HepG2 (cell line): Measurements from ENCODE around the gene GEMIN4. TPM values are rescaled to one million over a fixed set of nuclear protein-coding genes. Genes with fewer than 3 reads are reported as not detected.

Source experiments
- ATAC-seq: fragments of 200-7000 bp; cut with Tn5 transposase; 3 replicates; pipeline ENCODE4 v1.9.1; 2020; ENCODE audit warnings: mild to moderate bottlenecking, moderate library complexity
- BruUV-seq: library from RNA; stranded (reverse); fragments of 400-500 nt; replicated peaks from 2 replicates; lab custom pipeline; 2021; lab: Mats Ljungman, UMichigan
- CTCF ChIA-PET: fragments of 300-600 bp; formaldehyde crosslinking; extraction: SDS; loops from one replicate; lab custom pipeline; 2021; ENCODE audit warnings: low total read pairs, inconsistent platforms, low intra/inter-chr PET ratio; lab: Yijun Ruan, JAX
- POLR2A ChIA-PET: fragments of 350-600 bp; sonication (Branson Sonifier 250); formaldehyde crosslinking; loops from one replicate; lab custom pipeline; 2020; ENCODE audit warnings: antibody characterized with exemption, inconsistent platforms; lab: Yijun Ruan, JAX
- DNase-seq: peaks from one replicate; pipeline ENCODE4 v3.0.0-alpha.2; 2015; ENCODE audit warnings: low spot score
- FAIRE-seq: peaks from 3 replicates; lab custom pipeline; 2011; peaks lifted over from hg19 to GRCh38; lab: Jason Lieb, UNC
- H2AFZ ChIP-seq: one replicate; pipeline ENCODE4 v1.6.1; 2011; ENCODE audit warnings: low read length, inconsistent platforms
- H3K27ac ChIP-seq: fragments of 300-600 bp; 3 replicates; pipeline ENCODE4 v1.8.0; 2011; ENCODE audit warnings: mixed run types, mild to moderate bottlenecking, mixed read lengths, low read length, inconsistent platforms; ENCODE audit not compliant: insufficient read depth; ENCODE audit errors: extremely low read length
- H3K27me3 ChIP-seq, 2 experiments: fragments of 200-600 bp in 1 of 2; 2 replicates in 1 of 2; 3 replicates in 1 of 2; pipeline versions ENCODE4 v1.6.0 to v1.8.0; 2011; ENCODE audit warnings: low read length in 2 of 2, mild to moderate bottlenecking in 2 of 2, moderate library complexity in 2 of 2, inconsistent platforms in 1 of 2; ENCODE audit not compliant: insufficient read depth in 2 of 2, control insufficient read depth in 1 of 2
- H3K36me3 ChIP-seq, 2 experiments: fragments of 200-600 bp in 1 of 2; replicated peaks in 1 of 2; 2 replicates in 1 of 2; 3 replicates in 1 of 2; pipeline versions ENCODE4 v1.5.1 to v1.8.0; 2011; ENCODE audit warnings: low read length in 2 of 2, inconsistent platforms in 1 of 2; ENCODE audit not compliant: insufficient read depth in 2 of 2, control insufficient read depth in 1 of 2
- H3K4me1 ChIP-seq: 2 replicates; pipeline ENCODE4 v1.5.1; 2012; ENCODE audit warnings: low read length, inconsistent platforms; ENCODE audit not compliant: insufficient read depth
- H3K4me2 ChIP-seq: 2 replicates; pipeline ENCODE4 v1.6.0; 2011; ENCODE audit warnings: low read depth, low read length, inconsistent platforms
- H3K4me3 ChIP-seq, 3 experiments: fragments of 200-600 bp in 1 of 3; sonication (generic), shearing (Covaris generic) in 1 of 3; replicated peaks in 1 of 3; 2 replicates each; pipeline ENCODE4 v1.5.1; 2011 to 2016; ENCODE audit warnings: low read length in 3 of 3, inconsistent platforms in 2 of 3, low read depth in 2 of 3, mild to moderate bottlenecking in 2 of 3, control low read depth in 1 of 3, mixed read lengths in 1 of 3; ENCODE audit not compliant: insufficient read depth in 1 of 3
- H3K79me2 ChIP-seq: one replicate; pipeline ENCODE4 v1.6.1; 2011; ENCODE audit warnings: low read length, inconsistent platforms; ENCODE audit not compliant: insufficient read depth
- H3K9ac ChIP-seq: 2 replicates; pipeline ENCODE4 v1.6.0; 2011; ENCODE audit warnings: mild to moderate bottlenecking, low read depth, low read length, inconsistent platforms; ENCODE audit not compliant: insufficient read depth
- H3K9me3 ChIP-seq: 2 replicates; pipeline ENCODE4 v1.5.1; 2012; ENCODE audit warnings: mild to moderate bottlenecking, low read length
- H4K20me1 ChIP-seq: 2 replicates; pipeline ENCODE4 v1.6.0; 2011; ENCODE audit warnings: inconsistent platforms, mild to moderate bottlenecking, low read length, moderate library complexity; ENCODE audit not compliant: insufficient read depth
- HNF4A ChIP-seq: sonication (generic); formaldehyde crosslinking; IDR thresholded peaks from 2 replicates; pipeline ENCODE4 v1.4.0; 2020; ENCODE audit warnings: missing genetic modification reagents
- MAFK ChIP-seq, 2 experiments: IDR thresholded peaks in 1 of 2; conservative IDR thresholded peaks in 1 of 2; 2 replicates each; pipeline ENCODE4 v1.6.1; 2011; ENCODE audit warnings: improper control_type of control experiment in 2 of 2, low read length in 2 of 2
- NR1H2 ChIP-seq: sonication (generic); formaldehyde crosslinking; IDR thresholded peaks from 2 replicates; pipeline ENCODE4 v1.8.1; 2022; ENCODE audit warnings: low read depth, missing genetic modification reagents, borderline replicate concordance
- PAWR ChIP-seq: sonication (generic); formaldehyde crosslinking; IDR thresholded peaks from 2 replicates; pipeline ENCODE4 v1.4.0; 2020; ENCODE audit warnings: missing genetic modification reagents, mild to moderate bottlenecking, borderline replicate concordance
- RELA ChIP-seq: sonication (generic); formaldehyde crosslinking; IDR thresholded peaks from 2 replicates; pipeline ENCODE4 v1.4.0; 2020; ENCODE audit warnings: missing genetic modification reagents
- SAFB2 ChIP-seq: sonication (generic); formaldehyde crosslinking; IDR thresholded peaks from 2 replicates; pipeline ENCODE4 v1.5.1; 2020; ENCODE audit warnings: missing genetic modification reagents, low read depth, mild to moderate bottlenecking, borderline replicate concordance
- SP2 ChIP-seq: sonication (generic); formaldehyde crosslinking; IDR thresholded peaks from 2 replicates; pipeline ENCODE4 v1.5.1; 2020; ENCODE audit warnings: mild to moderate bottlenecking, missing genetic modification reagents
- TCF7L2 ChIP-seq: IDR thresholded peaks from 2 replicates; pipeline ENCODE4 v1.6.1; 2011; ENCODE audit warnings: mild to moderate bottlenecking, low read depth, low read length, moderate library complexity
- ZBTB42 ChIP-seq: sonication (generic); formaldehyde crosslinking; IDR thresholded peaks from 2 replicates; pipeline ENCODE4 v1.5.0; 2020; ENCODE audit warnings: mild to moderate bottlenecking, missing genetic modification reagents
- ZFP36 ChIP-seq: fragments of 150-350 bp; IDR thresholded peaks from 2 replicates; pipeline ENCODE4 v1.6.1; 2018; ENCODE audit warnings: borderline replicate concordance, low read length, low read depth; ENCODE audit not compliant: partially characterized antibody
- ZNF776 ChIP-seq: sonication (generic); formaldehyde crosslinking; IDR thresholded peaks from 2 replicates; pipeline ENCODE4 v1.4.0; 2020; ENCODE audit warnings: mild to moderate bottlenecking, missing genetic modification reagents
- ZNF782 ChIP-seq: sonication (generic); formaldehyde crosslinking; IDR thresholded peaks from 2 replicates; pipeline ENCODE4 v1.4.0; 2020; ENCODE audit warnings: missing genetic modification reagents, mild to moderate bottlenecking, borderline replicate concordance
- ZSCAN20 ChIP-seq: sonication (generic); formaldehyde crosslinking; IDR thresholded peaks from 2 replicates; pipeline ENCODE4 v1.4.0; 2020; ENCODE audit warnings: missing genetic modification reagents, mild to moderate bottlenecking, borderline replicate concordance
- WGBS: methylation state at CpG from one replicate; pipeline ENCODE4 v1.1.6; 2017; ENCODE audit warnings: low lambda C conversion rate; 5-methylcytosine and 5-hydroxymethylcytosine counted together
- in situ Hi-C: cut with HindIII; loops from 2 replicates; pipeline ENCODE4 v1.10.0; 2017; ENCODE audit warnings: low pct_unique_long_range_greater_than_20kb; ENCODE audit not compliant: extremely low pct_ligation_motif_present
- intact Hi-C: fragments of 100-400 bp; cut with micrococcal nuclease; formaldehyde crosslinking; loops from one replicate; pipeline ENCODE4 v1.10.0; 2022; ENCODE audit not compliant: unreplicated experiment
- polyA plus RNA-seq, 8 experiments: library from polyadenylated mRNA; depleted of rRNA in 3 of 8; stranded (reverse) in 7 of 8; unstranded in 1 of 8; fragments of >200 nt; fragmentation: Illumina TruSeq in 4 of 8; extraction: Trizol in 4 of 8; gene quantifications; 2 replicates each; pipeline versions ENCODE4 v1.2.1 to v1.2.3, GENCODE V29; 2011 to 2016; ENCODE audit warnings: low read depth in 4 of 8, missing spikeins in 1 of 8, mixed read lengths in 1 of 8; ENCODE audit not compliant: insufficient read depth in 1 of 8
- total RNA-seq, 5 experiments: library from RNA; depleted of rRNA; stranded (reverse); fragments of >200 nt; fragmentation: Illumina TruSeq; extraction: Trizol; gene quantifications; 2 replicates each; pipeline ENCODE4 v1.2.3, GENCODE V29; 2016; ENCODE audit warnings: low read depth in 1 of 5
- TF ChIP-seq, protein P1 (sequence below): sonication (generic); formaldehyde crosslinking; IDR thresholded peaks from 2 replicates; pipeline ENCODE4 v1.4.0; 2020; ENCODE audit warnings: missing genetic modification reagents, mild to moderate bottlenecking, borderline replicate concordance
- TF ChIP-seq, protein P2 (sequence below): sonication (generic); formaldehyde crosslinking; IDR thresholded peaks from 2 replicates; pipeline ENCODE4 v1.5.0; 2020; ENCODE audit warnings: mild to moderate bottlenecking, missing genetic modification reagents
- TF ChIP-seq, protein P3 (sequence below): sonication (generic); formaldehyde crosslinking; IDR thresholded peaks from 2 replicates; pipeline ENCODE4 v1.8.1; 2023; ENCODE audit warnings: mild to moderate bottlenecking, missing genetic modification reagents
- TF ChIP-seq, protein P4 (sequence below): IDR thresholded peaks from 2 replicates; pipeline ENCODE4 v1.6.1; 2012; ENCODE audit warnings: low read length, improper control_type of control experiment

The GEMIN4 gene
- total and polyA plus RNA-seq, 2 of the 13 experiments (the other 11 are each of a cell fraction or from before 2014, with no cell fraction given) = 10.8 to 22.7 TPM

DNA sequence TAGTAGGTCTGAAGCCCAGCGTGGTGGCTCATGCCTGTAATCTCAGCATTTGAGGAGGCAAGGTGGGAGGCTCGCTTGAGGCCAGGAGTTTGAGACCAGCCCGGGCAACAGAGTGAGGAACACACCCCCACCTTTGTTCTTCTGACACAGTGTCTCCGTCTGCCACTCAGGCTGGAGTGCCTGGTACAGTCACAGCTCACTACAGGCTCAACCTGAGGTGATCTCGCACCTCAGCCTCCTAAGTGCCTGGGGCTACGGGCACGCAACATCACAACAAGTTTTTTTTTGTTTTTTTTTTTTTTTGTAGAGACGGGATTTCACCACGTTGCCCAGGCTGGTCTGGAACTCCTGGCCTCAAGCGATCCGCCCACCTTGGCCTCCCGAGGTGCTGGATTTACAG, 26.3 kb downstream of the GEMIN4 start:
- no peak for FAIRE-seq
- TF ChIP-seq RELA (CRISPR knock-in tag) (no peak), ZNF782 (CRISPR knock-in tag) (no peak), SAFB2 (CRISPR knock-in tag) (no peak), PAWR (CRISPR knock-in tag) (no peak), ZFP36 (no peak), HNF4A (CRISPR knock-in tag) (no peak), SP2 (CRISPR knock-in tag) (no peak), MAFK (conservative IDR thresholded peaks at IDR 0.05 in 1 of 2, IDR thresholded peaks at IDR 0.05 in 1 of 2; ENCODE audit: low read length in 2 of 2) (no peak), TCF7L2 (no peak), ZNF776 (no peak), ZBTB42 (CRISPR knock-in tag) (no peak), ZSCAN20 (CRISPR knock-in tag) (no peak), NR1H2 (no peak)
- TF ChIP-seq, protein P1, sequence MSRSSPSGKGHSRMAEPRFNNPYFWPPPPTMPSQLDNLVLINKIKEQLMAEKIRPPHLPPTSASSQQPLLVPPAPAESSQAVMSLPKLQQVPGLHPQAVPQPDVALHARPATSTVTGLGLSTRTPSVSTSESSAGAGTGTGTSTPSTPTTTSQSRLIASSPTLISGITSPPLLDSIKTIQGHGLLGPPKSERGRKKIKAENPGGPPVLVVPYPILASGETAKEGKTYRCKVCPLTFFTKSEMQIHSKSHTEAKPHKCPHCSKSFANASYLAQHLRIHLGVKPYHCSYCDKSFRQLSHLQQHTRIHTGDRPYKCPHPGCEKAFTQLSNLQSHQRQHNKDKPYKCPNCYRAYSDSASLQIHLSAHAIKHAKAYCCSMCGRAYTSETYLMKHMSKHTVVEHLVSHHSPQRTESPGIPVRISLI (CRISPR knock-in tag) = peak; percentile 71
- TF ChIP-seq, protein P2, sequence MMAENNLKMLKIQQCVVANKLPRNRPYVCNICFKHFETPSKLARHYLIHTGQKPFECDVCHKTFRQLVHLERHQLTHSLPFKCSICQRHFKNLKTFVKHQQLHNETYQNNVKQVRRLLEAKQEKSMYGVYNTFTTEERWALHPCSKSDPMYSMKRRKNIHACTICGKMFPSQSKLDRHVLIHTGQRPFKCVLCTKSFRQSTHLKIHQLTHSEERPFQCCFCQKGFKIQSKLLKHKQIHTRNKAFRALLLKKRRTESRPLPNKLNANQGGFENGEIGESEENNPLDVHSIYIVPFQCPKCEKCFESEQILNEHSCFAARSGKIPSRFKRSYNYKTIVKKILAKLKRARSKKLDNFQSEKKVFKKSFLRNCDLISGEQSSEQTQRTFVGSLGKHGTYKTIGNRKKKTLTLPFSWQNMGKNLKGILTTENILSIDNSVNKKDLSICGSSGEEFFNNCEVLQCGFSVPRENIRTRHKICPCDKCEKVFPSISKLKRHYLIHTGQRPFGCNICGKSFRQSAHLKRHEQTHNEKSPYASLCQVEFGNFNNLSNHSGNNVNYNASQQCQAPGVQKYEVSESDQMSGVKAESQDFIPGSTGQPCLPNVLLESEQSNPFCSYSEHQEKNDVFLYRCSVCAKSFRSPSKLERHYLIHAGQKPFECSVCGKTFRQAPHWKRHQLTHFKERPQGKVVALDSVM (CRISPR knock-in tag) = peak; percentile 70; the same call in 1 of the 2 replicates
- TF ChIP-seq, protein P3, sequence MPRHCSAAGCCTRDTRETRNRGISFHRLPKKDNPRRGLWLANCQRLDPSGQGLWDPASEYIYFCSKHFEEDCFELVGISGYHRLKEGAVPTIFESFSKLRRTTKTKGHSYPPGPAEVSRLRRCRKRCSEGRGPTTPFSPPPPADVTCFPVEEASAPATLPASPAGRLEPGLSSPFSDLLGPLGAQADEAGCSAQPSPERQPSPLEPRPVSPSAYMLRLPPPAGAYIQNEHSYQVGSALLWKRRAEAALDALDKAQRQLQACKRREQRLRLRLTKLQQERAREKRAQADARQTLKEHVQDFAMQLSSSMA (CRISPR knock-in tag) = 0 out of 2 replicates have a peak, but pooled peaks have one; percentile 21
- TF ChIP-seq, protein P4, sequence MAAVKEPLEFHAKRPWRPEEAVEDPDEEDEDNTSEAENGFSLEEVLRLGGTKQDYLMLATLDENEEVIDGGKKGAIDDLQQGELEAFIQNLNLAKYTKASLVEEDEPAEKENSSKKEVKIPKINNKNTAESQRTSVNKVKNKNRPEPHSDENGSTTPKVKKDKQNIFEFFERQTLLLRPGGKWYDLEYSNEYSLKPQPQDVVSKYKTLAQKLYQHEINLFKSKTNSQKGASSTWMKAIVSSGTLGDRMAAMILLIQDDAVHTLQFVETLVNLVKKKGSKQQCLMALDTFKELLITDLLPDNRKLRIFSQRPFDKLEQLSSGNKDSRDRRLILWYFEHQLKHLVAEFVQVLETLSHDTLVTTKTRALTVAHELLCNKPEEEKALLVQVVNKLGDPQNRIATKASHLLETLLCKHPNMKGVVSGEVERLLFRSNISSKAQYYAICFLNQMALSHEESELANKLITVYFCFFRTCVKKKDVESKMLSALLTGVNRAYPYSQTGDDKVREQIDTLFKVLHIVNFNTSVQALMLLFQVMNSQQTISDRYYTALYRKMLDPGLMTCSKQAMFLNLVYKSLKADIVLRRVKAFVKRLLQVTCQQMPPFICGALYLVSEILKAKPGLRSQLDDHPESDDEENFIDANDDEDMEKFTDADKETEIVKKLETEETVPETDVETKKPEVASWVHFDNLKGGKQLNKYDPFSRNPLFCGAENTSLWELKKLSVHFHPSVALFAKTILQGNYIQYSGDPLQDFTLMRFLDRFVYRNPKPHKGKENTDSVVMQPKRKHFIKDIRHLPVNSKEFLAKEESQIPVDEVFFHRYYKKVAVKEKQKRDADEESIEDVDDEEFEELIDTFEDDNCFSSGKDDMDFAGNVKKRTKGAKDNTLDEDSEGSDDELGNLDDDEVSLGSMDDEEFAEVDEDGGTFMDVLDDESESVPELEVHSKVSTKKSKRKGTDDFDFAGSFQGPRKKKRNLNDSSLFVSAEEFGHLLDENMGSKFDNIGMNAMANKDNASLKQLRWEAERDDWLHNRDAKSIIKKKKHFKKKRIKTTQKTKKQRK = no peak
- 8% methylated on average over 10 of the region's 12 CpGs for WGBS
- Histone ChIP-seq H2AFZ (no peak overlapping the region), H3K4me3 (peak overlapping the region; percentile 21 to 60 (median 35); a peak in 5 of 6 replicates), H3K9ac (peak overlapping the region; percentile 29), H4K20me1 (no peaks in the 10 kb centered on the region), H3K36me3 (no peaks in the 10 kb centered on the region), H3K79me2 (no peaks in the 10 kb centered on the region), H3K27me3 (no peaks in the 10 kb centered on the region), H3K27ac (no peak overlapping the region), H3K4me2 (peak overlapping the region; percentile 96), H3K4me1 (peaks cover 50% of the 10 kb centered on the region), H3K9me3 (no peaks in the 10 kb centered on the region)
- DNase-seq = no peak
- peak; percentile 56 for ATAC-seq
- CTCF ChIA-PET = no interaction called here
- BruUV-seq = no TSS peak
- in situ Hi-C loops (no loop called here), intact Hi-C loops (no loop called here)
- POLR2A ChIA-PET = interaction anchor here (1.7 kb wide), 1 partner anchor 10 kb away, joined by 6 read pairs; no protein-coding TSS in a partner anchor
